Neuron (in vitro differentiated cells): ENCODE measurements around the gene LRRC66.
A peak's percentile ranks its signal among the peaks of the same experiment; 100 is the strongest.

Source experiments
- H2AFZ ChIP-seq: one replicate; pipeline ENCODE4 v1.6.1; 2013; ENCODE audit warnings: low read depth, mild to moderate bottlenecking, inconsistent platforms, low read length, moderate library complexity
- H3K27me3 ChIP-seq: one replicate; pipeline ENCODE4 v1.6.1; 2013; ENCODE audit warnings: low read length; ENCODE audit not compliant: insufficient read depth
- H3K36me3 ChIP-seq: one replicate; pipeline ENCODE4 v1.6.1; 2013; ENCODE audit warnings: low read length; ENCODE audit not compliant: insufficient read depth
- H3K4me1 ChIP-seq: one replicate; pipeline ENCODE4 v1.6.1; 2013; ENCODE audit warnings: low read length; ENCODE audit not compliant: insufficient read depth
- H3K4me3 ChIP-seq: 2 replicates; pipeline ENCODE4 v1.5.1; 2013; ENCODE audit warnings: mild to moderate bottlenecking, low read length, moderate library complexity
- H3K9me3 ChIP-seq: one replicate; pipeline ENCODE4 v1.6.1; 2013; ENCODE audit warnings: low read length

LRRC66 gene

DNA sequence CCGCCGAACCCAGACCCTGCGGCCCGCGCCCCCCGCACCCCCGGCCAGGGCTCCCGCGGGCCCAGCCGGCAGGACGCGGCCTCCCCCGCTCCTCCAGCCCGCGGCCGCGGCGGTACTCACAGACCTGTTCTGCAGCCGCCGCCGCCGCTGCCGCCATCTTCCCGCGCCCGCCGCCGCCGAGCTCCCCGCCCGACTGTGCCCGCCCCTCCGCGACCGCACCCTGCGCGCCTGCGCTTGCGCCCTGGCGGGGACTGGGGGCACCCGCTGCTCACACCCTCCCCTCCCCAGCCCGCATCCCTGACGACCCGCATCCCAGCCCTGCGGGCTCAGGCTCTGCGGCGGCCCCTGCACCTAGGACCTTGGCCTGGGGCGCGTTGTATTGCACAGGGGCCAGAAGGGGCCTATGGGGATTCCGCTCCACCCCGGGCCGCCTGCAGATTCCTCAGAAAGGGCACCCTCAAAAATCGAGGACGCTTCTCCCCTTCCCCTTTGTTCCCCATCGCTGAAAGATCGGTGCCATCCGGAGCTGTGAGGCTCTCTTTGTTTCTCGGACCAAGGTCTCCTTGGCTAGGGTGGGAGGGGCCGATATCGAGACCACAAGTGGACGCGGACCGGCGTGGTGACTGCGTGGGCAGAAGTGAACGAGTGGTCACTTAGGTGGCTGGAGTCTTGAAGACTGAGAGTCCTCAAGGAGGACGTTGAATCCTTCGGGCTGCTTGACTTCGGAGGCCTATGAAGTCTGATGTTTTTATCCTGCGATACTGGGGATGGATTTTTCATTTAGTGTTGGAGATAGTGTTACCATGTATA lies 18.1 kb upstream of the LRRC66 start, which contains the start of gene SGCB:
Gene SGCB, minus strand, starts transcription at position 197 of the 810 bp plus-strand sequence. Its CDS starts 40 bp downstream, at position 157.
- Histone ChIP-seq H3K9me3 (no peaks in the 10 kb centered on the region), H2AFZ (peak within 1 kb of the TSS; percentile 95), H3K27me3 (peaks cover 14% of the 10 kb centered on the region), H3K4me1 (peaks cover 9% of the 10 kb centered on the region), H3K4me3 (peak within 1 kb of the TSS; percentile 71), H3K36me3 (peaks cover 5% of the 10 kb centered on the region)

DNA sequence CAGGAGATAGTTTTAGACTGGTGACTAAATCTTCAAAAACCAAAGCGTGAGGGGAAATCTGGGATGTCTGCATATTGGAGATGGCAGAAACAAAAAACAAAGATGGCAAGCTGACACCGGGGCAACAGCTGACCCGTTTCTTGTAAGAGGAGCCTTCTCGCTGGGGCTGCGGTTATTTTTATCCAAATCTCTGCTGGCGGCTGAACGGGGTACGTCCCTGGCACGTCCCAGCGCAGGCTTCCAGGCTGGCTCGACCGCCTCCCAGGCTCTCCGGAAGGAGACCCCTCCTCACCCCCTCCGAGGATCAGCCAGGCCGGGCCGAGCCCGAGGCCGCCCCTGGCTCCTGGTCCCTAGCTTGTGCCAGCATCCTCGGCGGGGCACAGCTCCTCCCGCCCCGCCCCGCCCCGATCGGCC lies 17.5 kb upstream of the LRRC66 start:
- Histone ChIP-seq H3K4me3 (peak overlapping the region; percentile 71), H3K27me3 (peaks cover 9% of the 10 kb centered on the region), H2AFZ (peak overlapping the region; percentile 42), H3K9me3 (no peaks in the 10 kb centered on the region), H3K4me1 (peaks cover 9% of the 10 kb centered on the region), H3K36me3 (peaks cover 9% of the 10 kb centered on the region)

DNA sequence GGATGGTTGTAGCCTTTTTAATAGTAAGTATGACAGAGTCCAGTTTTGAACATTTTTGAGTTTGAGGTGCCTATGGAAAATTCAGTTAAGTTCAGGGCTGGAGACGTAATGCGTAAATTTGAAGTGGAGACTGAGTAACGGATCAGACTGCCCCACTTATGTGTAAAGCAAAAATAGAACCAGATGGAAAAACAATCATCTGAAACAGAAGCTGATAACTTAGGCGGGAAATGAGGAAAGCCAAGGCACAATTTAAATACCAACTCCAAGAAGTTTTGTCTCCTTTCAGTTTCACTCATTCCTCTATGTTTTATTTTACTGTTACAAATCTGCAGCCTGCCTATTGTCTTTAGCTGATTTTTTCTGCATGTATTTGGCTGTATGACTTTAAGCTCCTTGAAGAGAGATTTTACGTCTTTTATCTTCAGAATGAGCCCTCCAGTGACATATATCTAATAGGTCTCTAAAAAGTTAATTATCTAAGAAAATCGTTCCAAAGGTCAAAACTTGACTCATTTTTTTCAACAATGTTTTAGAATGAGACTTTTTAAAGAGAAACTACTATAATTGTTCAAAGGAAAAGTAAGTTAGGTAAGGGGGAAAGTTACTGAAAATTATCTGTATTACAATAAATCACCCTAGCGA lies 16.8 kb upstream of the LRRC66 start:
- peaks cover 9% of the 10 kb centered on the region for H3K4me1 ChIP-seq
- H3K27me3 ChIP-seq = peaks cover 4% of the 10 kb centered on the region
- peaks cover 14% of the 10 kb centered on the region for H3K36me3 ChIP-seq
- peak overlapping the region; percentile 42 for H2AFZ ChIP-seq
- H3K4me3 ChIP-seq = peak overlapping the region; percentile 71
- H3K9me3 ChIP-seq = no peaks in the 10 kb centered on the region

DNA sequence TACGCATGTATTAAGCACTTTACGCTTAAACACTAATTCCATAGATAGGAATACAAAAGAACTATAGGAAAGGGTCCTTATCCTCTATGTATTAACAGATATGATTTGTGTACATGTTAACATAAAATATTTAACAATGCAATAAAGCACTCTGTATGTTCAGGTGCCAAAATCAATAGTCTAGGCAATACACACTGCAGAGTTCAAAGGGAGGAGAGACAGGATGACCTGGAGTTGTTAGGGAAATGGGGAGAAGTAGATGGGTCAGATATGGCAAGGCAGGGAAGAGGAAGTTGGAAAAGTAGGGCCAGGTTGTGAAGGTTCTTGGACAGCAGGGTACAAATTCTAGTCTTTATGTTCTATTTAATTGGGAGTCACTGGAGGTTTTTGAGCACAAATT lies 15.0 kb upstream of the LRRC66 start:
- H3K27me3 ChIP-seq = no peaks in the 10 kb centered on the region
- no peaks in the 10 kb centered on the region for H3K9me3 ChIP-seq
- peaks cover 9% of the 10 kb centered on the region for H3K4me1 ChIP-seq
- H3K36me3 ChIP-seq = peaks cover 29% of the 10 kb centered on the region
- no peak overlapping the region for H3K4me3 ChIP-seq
- no peak overlapping the region for H2AFZ ChIP-seq

DNA sequence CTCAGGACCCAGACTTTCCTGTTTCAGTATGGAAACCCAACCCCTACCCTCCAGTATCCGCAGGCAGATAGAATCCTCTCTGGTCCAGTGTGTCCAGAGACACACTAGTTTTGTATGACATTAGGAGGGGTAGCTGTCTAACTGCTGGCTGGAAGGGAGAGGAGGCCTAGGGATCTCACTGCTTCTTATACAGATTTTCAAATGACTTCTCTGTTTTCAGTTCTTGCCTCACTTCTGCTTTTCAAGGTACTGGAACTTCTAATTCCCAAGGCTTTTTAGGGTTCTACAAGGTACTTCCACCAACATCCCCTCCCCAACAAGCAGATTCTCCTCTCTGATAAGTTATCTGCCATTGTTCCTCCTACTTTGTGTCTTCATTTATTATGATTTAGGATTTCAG lies 11.8 kb upstream of the LRRC66 start:
- Histone ChIP-seq H2AFZ (no peak overlapping the region), H3K4me3 (no peak overlapping the region), H3K27me3 (no peaks in the 10 kb centered on the region), H3K4me1 (peaks cover 7% of the 10 kb centered on the region), H3K9me3 (peaks cover 8% of the 10 kb centered on the region), H3K36me3 (peaks cover 48% of the 10 kb centered on the region)

DNA sequence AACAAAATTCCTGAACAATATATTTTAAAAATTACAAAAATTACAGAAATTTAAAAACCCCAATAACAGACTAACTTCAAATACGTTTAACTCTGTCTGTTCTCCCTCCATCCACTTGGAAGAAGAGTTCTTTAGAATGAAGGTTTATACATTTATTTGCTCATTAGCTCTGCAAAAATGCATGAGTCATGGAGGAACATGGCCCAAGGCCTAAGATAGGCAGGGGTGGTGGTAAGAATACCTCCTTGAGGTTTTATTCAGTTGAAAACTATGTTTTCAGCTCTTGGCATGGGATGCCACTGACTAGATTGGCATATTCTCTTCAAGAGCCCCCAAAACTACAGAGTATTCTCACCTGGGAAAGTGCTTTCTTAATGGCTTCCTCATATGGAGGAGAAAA lies 8.8 kb upstream of the LRRC66 start:
- no peaks in the 10 kb centered on the region for H3K27me3 ChIP-seq
- peaks cover 63% of the 10 kb centered on the region for H3K36me3 ChIP-seq
- H3K4me1 ChIP-seq = no peaks in the 10 kb centered on the region
- H3K9me3 ChIP-seq = peaks cover 8% of the 10 kb centered on the region
- H2AFZ ChIP-seq = no peak overlapping the region
- no peak overlapping the region for H3K4me3 ChIP-seq

DNA sequence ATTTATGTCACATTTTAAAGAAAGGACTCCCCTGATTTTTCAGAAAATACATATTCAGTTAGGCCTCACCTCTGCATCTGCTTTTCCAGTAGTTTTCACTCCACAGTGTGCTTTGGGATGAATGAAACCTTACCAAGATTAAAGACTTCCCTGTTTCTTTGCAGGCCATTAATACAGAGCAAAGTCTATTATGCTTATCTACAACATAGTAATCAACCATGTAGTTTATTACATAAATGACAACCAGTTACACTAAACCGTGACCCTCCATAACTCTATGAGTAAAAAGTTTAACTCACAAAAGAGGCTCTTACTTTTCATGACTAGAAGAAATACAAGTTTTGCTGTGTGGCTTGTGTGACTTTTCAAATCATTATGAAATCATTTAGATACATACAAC lies 2.3 kb downstream of the LRRC66 start:
- H2AFZ ChIP-seq = no peak overlapping the region

DNA sequence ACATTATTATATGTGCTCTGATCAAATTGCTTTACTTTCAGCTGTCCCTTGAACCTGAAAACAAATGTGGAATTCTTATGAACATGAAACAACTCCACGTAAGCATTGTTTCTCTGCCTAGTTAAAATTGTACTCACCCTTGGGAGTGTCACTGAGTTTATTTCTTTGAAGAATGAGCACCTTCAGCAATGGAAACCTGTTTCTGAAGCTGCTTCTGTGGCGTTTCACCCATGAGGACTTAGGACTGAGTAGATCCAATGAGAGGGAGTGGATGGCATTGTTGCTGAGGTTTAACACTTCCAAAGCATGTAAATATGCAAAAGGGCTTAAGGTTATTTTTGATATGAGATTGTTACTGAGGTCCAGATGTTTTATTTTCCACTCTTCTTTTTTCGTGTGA lies 3.2 kb downstream of the LRRC66 start:
- no peak overlapping the region for H3K4me3 ChIP-seq
- no peaks in the 10 kb centered on the region for H3K4me1 ChIP-seq

More for the DNA sequence above, 2.3 kb downstream of the LRRC66 start:
- no peaks in the 10 kb centered on the region for H3K27me3 ChIP-seq
- H3K4me1 ChIP-seq = no peaks in the 10 kb centered on the region
- no peak overlapping the region for H3K4me3 ChIP-seq
- H3K9me3 ChIP-seq = no peaks in the 10 kb centered on the region
- peaks cover 20% of the 10 kb centered on the region for H3K36me3 ChIP-seq

DNA sequence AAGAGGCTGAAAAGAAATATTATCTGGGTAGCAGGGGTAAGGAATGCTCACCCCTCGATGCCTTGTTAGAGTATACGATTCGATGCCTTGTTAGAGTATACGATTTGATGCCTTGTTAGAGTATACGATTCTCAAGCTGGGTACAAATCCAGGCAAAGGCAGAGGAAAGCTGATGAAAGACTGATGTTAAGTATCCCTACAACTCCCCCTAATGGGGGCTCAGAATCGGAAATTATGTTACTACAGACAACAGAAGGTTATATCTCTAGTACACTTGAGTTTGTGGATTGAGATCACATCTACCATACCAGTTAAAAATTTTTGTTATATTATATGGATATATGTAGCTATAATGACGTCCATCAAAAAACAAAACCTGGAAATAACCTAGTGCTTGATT lies 4.8 kb downstream of the LRRC66 start:
- no peak overlapping the region for H2AFZ ChIP-seq
- no peaks in the 10 kb centered on the region for H3K27me3 ChIP-seq
- H3K4me3 ChIP-seq = no peak overlapping the region
- H3K9me3 ChIP-seq = no peaks in the 10 kb centered on the region
- no peaks in the 10 kb centered on the region for H3K4me1 ChIP-seq
- H3K36me3 ChIP-seq = peaks cover 4% of the 10 kb centered on the region

More for the DNA sequence above, 3.2 kb downstream of the LRRC66 start:
- Histone ChIP-seq H3K27me3 (no peaks in the 10 kb centered on the region), H3K9me3 (no peaks in the 10 kb centered on the region), H2AFZ (no peak overlapping the region), H3K36me3 (peaks cover 13% of the 10 kb centered on the region)

DNA sequence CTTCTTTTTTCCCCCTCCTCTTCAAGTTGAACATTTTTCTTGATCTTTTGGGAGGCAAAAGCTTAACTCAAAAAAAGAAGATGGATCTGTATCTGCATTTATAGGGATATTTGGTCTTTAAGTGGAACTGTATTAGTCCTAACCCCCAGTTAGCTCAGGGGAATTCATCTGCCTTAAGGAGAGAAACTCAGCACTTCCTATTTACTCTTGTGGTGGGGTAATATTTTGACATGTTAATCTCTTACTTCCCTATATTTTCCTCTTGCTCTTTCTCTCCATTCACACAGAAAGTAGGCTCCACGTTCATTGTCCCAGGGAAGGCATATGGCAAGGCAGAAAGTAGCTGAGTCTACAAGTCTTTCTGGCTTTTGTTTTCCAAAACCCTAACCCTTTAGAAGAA lies 5.3 kb downstream of the LRRC66 start:
- Histone ChIP-seq H3K4me1 (no peaks in the 10 kb centered on the region), H3K9me3 (no peaks in the 10 kb centered on the region), H3K4me3 (no peak overlapping the region), H2AFZ (no peak overlapping the region), H3K36me3 (peaks cover 2% of the 10 kb centered on the region), H3K27me3 (no peaks in the 10 kb centered on the region)

DNA sequence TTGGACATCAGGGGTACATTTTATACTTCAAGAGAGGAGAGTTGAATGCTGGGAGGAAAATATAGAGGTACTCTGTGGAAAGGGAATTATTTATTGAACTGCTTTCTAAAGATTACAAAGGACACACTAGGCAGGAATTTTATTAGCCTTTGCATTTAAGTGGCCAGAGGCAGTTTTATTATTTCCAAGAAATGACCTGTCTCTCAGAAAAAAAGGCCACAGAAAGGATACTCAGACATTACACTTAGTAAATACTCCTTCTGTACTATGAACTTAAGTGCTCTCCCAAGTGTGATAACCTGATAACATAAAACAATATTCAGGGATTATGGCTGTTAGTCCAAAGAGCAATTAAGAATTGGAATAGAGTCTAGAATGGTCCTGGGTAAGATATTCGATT lies 7.5 kb downstream of the LRRC66 start:
- no peaks in the 10 kb centered on the region for H3K9me3 ChIP-seq
- no peaks in the 10 kb centered on the region for H3K27me3 ChIP-seq
- H3K4me3 ChIP-seq = no peak overlapping the region
- no peaks in the 10 kb centered on the region for H3K4me1 ChIP-seq
- no peak overlapping the region for H2AFZ ChIP-seq
- no peaks in the 10 kb centered on the region for H3K36me3 ChIP-seq

DNA sequence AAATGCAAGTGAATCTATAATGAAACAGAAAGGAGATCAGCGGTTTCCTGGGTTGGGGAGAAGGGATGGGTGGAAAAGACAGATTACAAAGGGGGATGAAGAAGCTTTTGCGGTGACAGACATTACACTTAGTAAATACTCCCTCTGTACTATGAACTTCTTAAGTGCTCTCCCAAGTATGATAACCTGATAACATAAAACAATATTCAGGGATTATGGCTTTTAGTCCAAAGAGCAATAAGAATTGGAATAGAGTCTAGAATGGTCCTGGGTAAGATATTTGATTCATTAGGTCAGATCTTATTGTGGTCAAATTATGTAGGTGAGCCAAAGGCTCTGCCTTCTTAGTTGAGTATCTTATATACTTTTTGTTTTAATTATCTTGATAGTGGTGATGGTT lies 9.2 kb downstream of the LRRC66 start:
- Histone ChIP-seq H3K36me3 (no peaks in the 10 kb centered on the region), H3K27me3 (no peaks in the 10 kb centered on the region), H2AFZ (no peak overlapping the region), H3K4me1 (no peaks in the 10 kb centered on the region), H3K9me3 (no peaks in the 10 kb centered on the region), H3K4me3 (no peak overlapping the region)

DNA sequence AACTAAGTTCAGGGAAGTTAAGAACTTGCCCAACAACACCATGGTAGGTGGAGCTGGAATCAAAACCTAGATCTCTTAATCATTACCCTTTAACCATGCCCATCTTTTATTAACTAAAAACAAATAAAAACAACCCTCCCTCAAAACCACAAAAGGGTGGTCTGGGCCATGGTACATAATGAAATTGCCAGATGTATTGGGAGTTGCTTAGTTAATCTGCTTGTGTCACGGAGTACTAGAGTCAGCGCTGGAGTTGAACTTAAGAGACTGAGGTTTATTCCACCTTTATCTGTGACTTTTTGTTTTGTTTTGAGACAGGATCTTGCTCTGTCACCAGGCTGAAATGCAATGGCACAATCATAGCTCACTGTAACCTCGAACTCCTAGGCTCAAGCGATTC lies 13.3 kb downstream of the LRRC66 start:
- H3K27me3 ChIP-seq = no peaks in the 10 kb centered on the region
- H3K4me1 ChIP-seq = no peaks in the 10 kb centered on the region
- H3K9me3 ChIP-seq = no peaks in the 10 kb centered on the region
- H3K36me3 ChIP-seq = no peaks in the 10 kb centered on the region
- H3K4me3 ChIP-seq = no peak overlapping the region
- H2AFZ ChIP-seq = no peak overlapping the region
